Smooth muscle cell (in vitro differentiated cells): Measurements from ENCODE around the gene DYSF. TPM values are rescaled to one million over a fixed set of nuclear protein-coding genes. Genes with fewer than 3 reads are reported as not detected.

ENCODE experiments used
- DNase-seq: peaks from one replicate; lab custom pipeline; 2025; ENCODE audit not compliant: unreplicated experiment; lab: John Stamatoyannopoulos, UW
- H2AFZ ChIP-seq: fragments of 200-600 bp; sonication (generic); 2 replicates; pipeline ENCODE4 v1.6.0; 2016; ENCODE audit warnings: antibody characterized with exemption, low read depth, mild to moderate bottlenecking
- H3F3A ChIP-seq: fragments of 200-600 bp; sonication (generic); 2 replicates; pipeline ENCODE4 v1.6.0; 2017; ENCODE audit warnings: antibody characterized with exemption, low read depth
- H3K27ac ChIP-seq: fragments of 200-600 bp; sonication (generic); 2 replicates; pipeline ENCODE4 v1.5.1; 2016; ENCODE audit warnings: low read depth, mild to moderate bottlenecking
- H3K27me3 ChIP-seq: fragments of 200-600 bp; sonication (generic); 2 replicates; pipeline ENCODE4 v1.6.1; 2016; ENCODE audit warnings: low read depth, mild to moderate bottlenecking
- H3K36me3 ChIP-seq: fragments of 200-600 bp; sonication (generic); 2 replicates; pipeline ENCODE4 v1.5.1; 2016; ENCODE audit warnings: low read depth
- H3K4me1 ChIP-seq: fragments of 200-600 bp; sonication (generic); 2 replicates; pipeline ENCODE4 v1.5.1; 2016; ENCODE audit warnings: low read depth
- H3K4me2 ChIP-seq: fragments of 200-600 bp; sonication (generic); 2 replicates; pipeline ENCODE4 v1.6.0; 2016; ENCODE audit warnings: mild to moderate bottlenecking
- H3K4me3 ChIP-seq: fragments of 200-600 bp; sonication (generic); 2 replicates; pipeline ENCODE4 v1.5.1; 2016; ENCODE audit warnings: mild to moderate bottlenecking
- H3K79me2 ChIP-seq: fragments of 200-600 bp; sonication (generic); 2 replicates; pipeline ENCODE4 v1.6.0; 2016; ENCODE audit warnings: low read depth, mild to moderate bottlenecking
- H3K9ac ChIP-seq: fragments of 200-600 bp; sonication (generic); 2 replicates; pipeline ENCODE4 v1.6.0; 2016; ENCODE audit warnings: low read depth
- H3K9me3 ChIP-seq: fragments of 200-600 bp; sonication (generic); replicated peaks from 2 replicates; pipeline ENCODE4 v1.5.1; 2016; ENCODE audit warnings: low read depth
- H4K20me1 ChIP-seq: fragments of 200-600 bp; sonication (generic); 2 replicates; pipeline ENCODE4 v1.6.0; 2016; ENCODE audit warnings: low read depth
- WGBS: methylation state at CpG from one replicate; pipeline ENCODE4 v1.1.7; 2016; ENCODE audit warnings: low lambda C conversion rate; 5-methylcytosine and 5-hydroxymethylcytosine counted together
- polyA plus RNA-seq: library from polyadenylated mRNA; unstranded; fragments of >200 nt; fragmentation: Nextera tagmentation; extraction: Ambion mirVana; gene quantifications from 2 replicates; pipeline ENCODE4 v1.2.1, GENCODE V29; 2016
- total RNA-seq: library from RNA; depleted of rRNA; stranded (reverse); fragments of >200 nt; gene quantifications from 2 replicates; pipeline ENCODE4 v1.2.3, GENCODE V29; 2014
- TF ChIP-seq, protein P1 (sequence below): fragments of 200-600 bp; sonication (generic); IDR thresholded peaks from 2 replicates; pipeline ENCODE4 v1.5.1; 2017; ENCODE audit warnings: borderline replicate concordance, mild to moderate bottlenecking, antibody characterized with exemption; ENCODE audit not compliant: insufficient read depth, poor library complexity, severe bottlenecking

The DYSF gene
- total and polyA plus RNA-seq, 2 experiments from 2014 or later, result 0.64 to 1.6 TPM

DNA sequence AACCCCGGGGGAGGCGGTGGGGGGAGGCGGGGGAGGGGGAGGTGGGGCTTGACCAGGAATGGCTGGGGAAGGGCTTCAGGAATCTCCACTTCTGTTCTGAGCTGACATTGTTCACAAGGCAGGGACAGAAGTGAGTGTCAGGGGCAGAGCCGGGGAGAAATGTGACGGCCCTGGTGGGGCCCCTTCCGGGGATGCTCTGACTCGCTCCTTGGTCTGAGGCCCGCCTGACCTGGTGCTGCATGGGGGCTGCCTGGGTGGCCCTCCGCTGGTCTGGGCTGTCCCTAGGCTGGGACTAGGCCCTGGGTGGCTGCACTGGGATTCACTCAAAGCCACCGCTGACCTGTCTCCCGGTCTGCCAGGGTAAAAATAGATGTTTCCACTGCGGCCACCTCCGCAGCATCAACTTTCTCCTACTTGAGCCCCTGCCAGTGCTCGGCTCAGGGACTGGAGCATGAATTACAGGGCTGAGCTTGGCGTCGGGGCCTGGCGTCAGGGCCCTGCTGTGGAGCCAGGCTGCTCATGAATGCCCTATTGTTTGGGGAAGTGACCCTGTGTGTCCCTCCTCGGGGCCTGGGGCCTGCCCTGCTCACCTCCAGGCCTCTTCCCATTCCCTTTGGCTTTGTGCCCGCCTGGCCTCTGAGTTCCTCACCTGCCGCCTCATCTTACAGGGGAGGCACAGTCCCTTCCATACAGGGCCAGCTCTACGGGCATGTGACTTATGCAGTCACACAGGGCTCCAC is 247.5 kb downstream of the DYSF start:
- DNase-seq, result no peak
- no peaks in the 10 kb centered on the region for H3K9me3 ChIP-seq
- H3K79me2 ChIP-seq, result no peaks in the 10 kb centered on the region
- WGBS, result 71% methylated on average over 21 of the region's 21 CpGs
- no peak overlapping the region for H3K27ac ChIP-seq
- TF ChIP-seq, protein P1, sequence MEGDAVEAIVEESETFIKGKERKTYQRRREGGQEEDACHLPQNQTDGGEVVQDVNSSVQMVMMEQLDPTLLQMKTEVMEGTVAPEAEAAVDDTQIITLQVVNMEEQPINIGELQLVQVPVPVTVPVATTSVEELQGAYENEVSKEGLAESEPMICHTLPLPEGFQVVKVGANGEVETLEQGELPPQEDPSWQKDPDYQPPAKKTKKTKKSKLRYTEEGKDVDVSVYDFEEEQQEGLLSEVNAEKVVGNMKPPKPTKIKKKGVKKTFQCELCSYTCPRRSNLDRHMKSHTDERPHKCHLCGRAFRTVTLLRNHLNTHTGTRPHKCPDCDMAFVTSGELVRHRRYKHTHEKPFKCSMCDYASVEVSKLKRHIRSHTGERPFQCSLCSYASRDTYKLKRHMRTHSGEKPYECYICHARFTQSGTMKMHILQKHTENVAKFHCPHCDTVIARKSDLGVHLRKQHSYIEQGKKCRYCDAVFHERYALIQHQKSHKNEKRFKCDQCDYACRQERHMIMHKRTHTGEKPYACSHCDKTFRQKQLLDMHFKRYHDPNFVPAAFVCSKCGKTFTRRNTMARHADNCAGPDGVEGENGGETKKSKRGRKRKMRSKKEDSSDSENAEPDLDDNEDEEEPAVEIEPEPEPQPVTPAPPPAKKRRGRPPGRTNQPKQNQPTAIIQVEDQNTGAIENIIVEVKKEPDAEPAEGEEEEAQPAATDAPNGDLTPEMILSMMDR, result no peak
- peaks cover 13% of the 10 kb centered on the region for H3K4me1 ChIP-seq
- H3K9ac ChIP-seq, result no peak overlapping the region
- no peak overlapping the region for H3K4me2 ChIP-seq
- H3K36me3 ChIP-seq, result no peaks in the 10 kb centered on the region
- no peaks in the 10 kb centered on the region for H3F3A ChIP-seq
- no peak overlapping the region for H2AFZ ChIP-seq
- H3K4me3 ChIP-seq, result no peak overlapping the region
- H3K27me3 ChIP-seq, result no peaks in the 10 kb centered on the region
- H4K20me1 ChIP-seq, result no peaks in the 10 kb centered on the region

DNA sequence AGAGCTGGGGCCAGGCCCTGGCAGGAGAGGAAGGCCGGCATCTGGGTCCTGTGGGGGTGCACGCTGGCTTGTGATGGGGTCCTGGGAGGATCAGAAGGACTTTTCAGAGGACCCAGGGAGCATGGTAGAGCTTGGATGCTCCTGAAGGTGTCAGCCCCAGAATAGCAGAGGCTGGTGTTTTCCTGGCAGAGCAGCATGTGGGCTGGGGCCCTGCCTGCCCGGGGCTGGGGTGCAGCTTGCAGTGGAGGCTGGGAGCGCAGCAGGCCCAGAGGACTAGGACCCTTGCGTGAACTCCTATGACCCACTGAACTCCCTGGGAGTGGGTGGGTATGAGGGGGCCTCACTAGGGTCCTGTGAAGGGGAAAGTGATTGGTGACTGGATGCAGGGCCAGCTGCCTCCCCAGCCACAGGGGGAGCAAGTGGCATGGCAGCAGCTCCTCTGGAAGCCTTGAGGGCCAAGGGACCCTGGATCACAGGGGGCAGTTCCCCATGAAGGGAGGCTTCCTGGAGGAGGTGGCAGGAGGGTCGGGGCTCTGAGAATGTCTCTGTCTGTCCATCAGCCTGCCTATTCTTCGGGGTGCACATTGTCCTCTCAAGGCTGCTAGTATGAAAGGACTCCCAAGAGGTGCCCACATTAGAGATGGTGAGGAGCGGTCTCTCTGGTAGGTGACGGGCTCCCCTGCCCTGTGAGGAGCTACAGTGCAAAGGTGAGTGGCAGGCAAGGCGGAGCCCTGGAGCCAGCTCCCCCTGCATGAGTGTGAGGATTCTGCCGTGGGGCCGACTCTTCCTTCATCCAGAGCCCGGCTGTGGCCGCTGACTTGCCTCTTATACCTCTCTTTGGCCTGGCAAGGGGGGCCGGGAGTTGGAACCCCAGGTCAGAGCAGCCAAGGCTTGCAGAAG is 249.0 kb downstream of the DYSF start:
- TF ChIP-seq, protein P1, result no peak

DNA sequence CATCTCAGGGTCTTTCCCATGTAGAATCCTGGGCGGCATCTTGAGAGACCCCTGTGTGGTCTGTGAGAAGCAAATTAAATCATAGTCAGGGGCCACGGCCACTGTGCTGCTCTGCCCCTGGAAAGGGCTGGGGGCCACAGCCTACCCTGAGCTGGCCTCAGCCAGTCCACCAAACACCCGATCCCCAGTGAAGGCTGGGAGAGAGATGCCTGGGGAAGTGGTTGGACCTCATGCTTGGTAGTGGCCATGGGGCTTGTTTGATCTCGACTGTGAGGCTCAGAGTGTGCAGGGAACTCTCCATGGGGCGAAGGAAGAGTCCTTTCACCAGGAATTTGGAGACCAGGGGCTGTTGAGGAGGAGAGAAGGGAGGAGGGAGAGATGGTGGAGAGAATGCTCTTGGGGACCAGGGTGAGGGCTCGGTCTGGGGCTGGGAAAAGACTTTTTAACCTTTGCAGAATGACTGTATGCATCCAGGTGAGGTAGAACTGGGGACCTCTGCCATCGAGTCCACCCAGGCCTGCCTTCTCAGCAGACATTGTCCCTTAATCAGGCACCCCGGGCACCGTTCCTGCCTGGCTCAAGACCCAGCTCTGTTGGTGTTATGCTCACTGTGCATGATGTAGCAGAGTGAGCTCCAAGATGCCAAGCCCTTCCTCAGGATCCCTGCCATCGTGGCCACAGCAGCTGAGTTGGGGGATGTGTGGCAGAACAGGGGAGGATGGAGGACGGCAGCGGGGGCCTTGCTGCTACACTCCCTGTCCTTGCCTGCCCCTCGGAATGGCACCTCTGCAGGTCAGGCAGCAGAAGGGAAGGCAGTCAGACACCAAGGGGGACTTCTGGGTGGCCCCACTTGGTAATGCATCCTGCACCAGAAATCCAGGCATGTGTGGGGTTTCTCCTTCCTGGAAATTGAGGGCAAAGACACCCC is 249.9 kb downstream of the DYSF start:
- no peaks in the 10 kb centered on the region for H3K36me3 ChIP-seq
- no peak overlapping the region for H2AFZ ChIP-seq
- H3K27me3 ChIP-seq, result no peaks in the 10 kb centered on the region
- H3K9ac ChIP-seq, result no peak overlapping the region
- H3F3A ChIP-seq, result no peaks in the 10 kb centered on the region
- TF ChIP-seq, protein P1, result no peak
- no peak overlapping the region for H3K4me2 ChIP-seq
- no peak overlapping the region for H3K27ac ChIP-seq
- H4K20me1 ChIP-seq, result no peaks in the 10 kb centered on the region
- no peak for DNase-seq
- no peaks in the 10 kb centered on the region for H3K9me3 ChIP-seq
- no peak overlapping the region for H3K4me3 ChIP-seq
- no peaks in the 10 kb centered on the region for H3K79me2 ChIP-seq
- peaks cover 13% of the 10 kb centered on the region for H3K4me1 ChIP-seq
- 89% methylated on average over 13 of the region's 13 CpGs for WGBS

More for the DNA sequence above, 249.0 kb downstream of the DYSF start:
- H3K9me3 ChIP-seq, result no peaks in the 10 kb centered on the region
- H3F3A ChIP-seq, result no peaks in the 10 kb centered on the region
- DNase-seq, result no peak
- no peaks in the 10 kb centered on the region for H3K27me3 ChIP-seq
- WGBS, result 85% methylated on average over 15 of the region's 15 CpGs
- H3K27ac ChIP-seq, result no peak overlapping the region
- no peak overlapping the region for H3K4me2 ChIP-seq
- no peak overlapping the region for H3K4me3 ChIP-seq
- no peaks in the 10 kb centered on the region for H4K20me1 ChIP-seq
- H3K9ac ChIP-seq, result no peak overlapping the region
- no peaks in the 10 kb centered on the region for H3K79me2 ChIP-seq
- no peak overlapping the region for H2AFZ ChIP-seq
- H3K36me3 ChIP-seq, result no peaks in the 10 kb centered on the region
- H3K4me1 ChIP-seq, result peaks cover 13% of the 10 kb centered on the region
